Duodenal mucosa (tissue), 2 donors: ENCODE data around the gene CAMKMT.

Source experiments
- H3K27ac ChIP-seq: one replicate; pipeline ENCODE4 v1.7.0; 2013; ENCODE audit warnings: low read depth, low read length
- H3K27me3 ChIP-seq, 2 donors: one replicate each; pipeline ENCODE4 v1.7.0; 2013; ENCODE audit warnings: low read length in 2 of 2, control low read depth in 1 of 2; ENCODE audit not compliant: insufficient read depth in 2 of 2, control insufficient read depth in 1 of 2
- H3K36me3 ChIP-seq, 2 donors: one replicate each; pipeline ENCODE4 v1.7.0; 2013; ENCODE audit warnings: low read length in 2 of 2, control low read depth in 1 of 2; ENCODE audit not compliant: insufficient read depth in 2 of 2, control insufficient read depth in 1 of 2
- H3K4me1 ChIP-seq, 2 donors: one replicate each; pipeline ENCODE4 v1.7.0; 2013; ENCODE audit warnings: low read length in 2 of 2, control low read depth in 1 of 2; ENCODE audit not compliant: insufficient read depth in 2 of 2, control insufficient read depth in 1 of 2
- H3K4me3 ChIP-seq, 2 donors: one replicate each; pipeline ENCODE4 v1.7.0; 2013; ENCODE audit warnings: low read length in 2 of 2, low read depth in 1 of 2
- H3K9ac ChIP-seq, 2 donors: one replicate each; pipeline ENCODE4 v1.7.0; 2013; ENCODE audit warnings: low read length in 2 of 2, low read depth in 1 of 2
- H3K9me3 ChIP-seq, 2 donors: one replicate each; pipeline ENCODE4 v1.7.0; 2013; ENCODE audit warnings: low read length in 2 of 2, control low read depth in 1 of 2; ENCODE audit not compliant: control insufficient read depth in 1 of 2

Gene CAMKMT

DNA sequence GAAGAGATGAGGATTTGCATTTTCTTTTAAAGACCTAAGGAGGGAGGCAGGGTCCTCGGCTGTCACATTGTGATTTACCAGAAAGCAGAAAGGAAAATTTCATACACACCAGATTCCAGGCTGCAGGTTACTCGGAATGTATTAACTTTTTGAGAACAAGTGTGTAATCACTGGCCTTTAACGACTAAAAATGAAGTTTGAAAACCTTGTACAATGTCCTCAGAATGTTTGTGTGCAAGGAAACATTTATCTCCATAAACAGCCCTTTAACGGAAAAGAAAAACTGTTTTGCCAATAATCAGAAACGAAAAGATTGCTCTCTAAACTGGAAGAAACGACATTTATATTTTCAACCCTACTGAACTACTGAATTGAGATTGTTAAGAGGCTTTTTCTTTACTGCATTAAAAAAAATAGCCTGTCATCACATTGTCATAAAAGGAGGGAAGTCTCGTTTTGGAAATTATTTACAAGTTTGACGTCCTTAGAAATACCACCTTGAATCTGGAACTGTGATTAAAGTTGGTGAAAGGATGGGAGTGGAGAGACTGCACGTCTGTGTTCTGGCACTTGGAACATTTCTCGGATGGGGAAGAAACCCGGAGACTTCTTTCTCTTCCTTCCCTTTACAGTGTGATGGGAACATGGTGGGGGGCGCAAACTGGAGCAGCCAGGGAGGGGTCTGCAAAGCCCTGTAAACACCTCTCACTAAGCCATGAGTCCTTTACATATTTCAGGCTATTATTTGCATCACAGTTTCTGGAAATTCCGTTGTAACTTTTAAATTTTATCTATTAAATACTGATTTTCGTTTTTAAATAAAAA, 445.7 kb downstream of the CAMKMT start:
- H3K9me3 ChIP-seq: no peaks in the 10 kb centered on the region
- H3K27me3 ChIP-seq: peaks cover 53 to 56% of the 10 kb centered on the region in 2 donors

DNA sequence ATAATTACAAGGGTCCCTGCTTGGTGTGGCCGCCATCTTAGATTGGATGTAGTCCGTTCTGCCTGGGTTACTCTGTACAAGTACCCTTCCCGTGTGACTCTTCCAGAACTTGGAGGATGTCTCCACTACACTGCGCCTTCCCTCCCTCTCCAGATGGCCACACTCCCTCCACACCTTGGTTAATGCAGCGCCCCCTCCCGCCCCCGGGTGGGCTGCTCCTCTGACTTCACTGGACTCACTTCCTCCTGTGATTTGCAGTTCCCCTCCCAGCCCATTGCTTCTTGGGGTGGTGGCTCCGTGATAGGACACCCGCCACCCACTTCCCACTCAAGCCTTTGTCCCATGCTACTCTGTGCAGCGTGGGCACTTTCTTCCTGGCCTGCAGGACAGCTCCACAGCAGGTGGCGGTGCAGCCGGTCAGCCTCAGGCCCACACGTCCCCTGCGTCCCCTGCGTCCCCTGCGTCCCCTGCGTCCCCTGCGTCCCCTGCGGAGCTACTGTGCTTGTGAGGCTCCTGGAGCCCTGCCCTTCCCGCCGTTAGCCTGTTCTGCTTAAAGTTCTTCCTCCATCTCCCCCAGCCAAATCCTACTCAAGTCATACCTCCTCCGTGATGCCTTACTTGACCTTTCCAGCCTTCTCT, 449.3 kb downstream of the CAMKMT start:
- no peak overlapping the region for H3K4me3 ChIP-seq
- H3K9me3 ChIP-seq: no peaks in the 10 kb centered on the region
- H3K9ac ChIP-seq: no peak overlapping the region
- H3K36me3 ChIP-seq: no peaks in the 10 kb centered on the region
- peaks cover 21 to 34% of the 10 kb centered on the region in 2 donors for H3K27me3 ChIP-seq
- no peaks in the 10 kb centered on the region for H3K4me1 ChIP-seq
- no peak overlapping the region for H3K27ac ChIP-seq

More for the DNA sequence above, 445.7 kb downstream of the CAMKMT start:
- no peak overlapping the region for H3K27ac ChIP-seq
- H3K4me3 ChIP-seq: no peak overlapping the region
- no peak overlapping the region for H3K9ac ChIP-seq
- no peaks in the 10 kb centered on the region for H3K36me3 ChIP-seq
- H3K4me1 ChIP-seq: no peaks in the 10 kb centered on the region

- Histone ChIP-seq H3K27ac (no peak overlapping the region), H3K27me3 (peaks cover 4 to 16% of the 10 kb centered on the region in 2 donors), H3K4me3 (no peak overlapping the region), H3K4me1 (no peaks in the 10 kb centered on the region), H3K9ac (no peak overlapping the region), H3K36me3 (no peaks in the 10 kb centered on the region), H3K9me3 (no peaks in the 10 kb centered on the region)
These were observed 451.4 kb downstream of the CAMKMT start for GRCh38 chr2:44813165-44813564.

GRCh38 chr2:44813658-44814057, 451.9 kb downstream of the CAMKMT start:
- H3K4me3 ChIP-seq: no peak overlapping the region
- no peaks in the 10 kb centered on the region for H3K9me3 ChIP-seq
- peaks cover 4 to 16% of the 10 kb centered on the region in 2 donors for H3K27me3 ChIP-seq
- no peak overlapping the region for H3K9ac ChIP-seq
- no peaks in the 10 kb centered on the region for H3K36me3 ChIP-seq
- no peaks in the 10 kb centered on the region for H3K4me1 ChIP-seq
- no peak overlapping the region for H3K27ac ChIP-seq

DNA sequence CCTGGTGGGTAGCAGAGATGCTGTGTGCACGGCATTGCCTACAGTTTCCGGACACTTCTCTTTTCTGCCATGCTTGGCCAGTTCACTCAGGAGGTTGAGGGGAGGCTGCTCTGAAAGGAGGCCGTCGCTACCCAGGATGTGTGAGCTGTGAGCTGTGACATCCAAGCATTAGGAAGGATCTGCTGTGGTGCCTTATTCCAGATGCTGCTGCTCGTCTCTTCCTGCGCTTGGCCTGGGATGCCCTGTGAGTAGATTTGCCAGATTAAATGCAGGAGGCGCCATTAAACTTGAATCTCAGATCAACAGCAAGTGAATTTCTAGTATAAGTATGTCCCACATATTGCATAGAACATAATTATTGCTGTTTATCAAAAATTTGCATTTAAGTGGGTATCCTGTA, 455.5 kb downstream of the CAMKMT start:
- H3K27me3 ChIP-seq: peaks cover 0 to 4% of the 10 kb centered on the region in 2 donors
- H3K4me3 ChIP-seq: no peak overlapping the region

DNA sequence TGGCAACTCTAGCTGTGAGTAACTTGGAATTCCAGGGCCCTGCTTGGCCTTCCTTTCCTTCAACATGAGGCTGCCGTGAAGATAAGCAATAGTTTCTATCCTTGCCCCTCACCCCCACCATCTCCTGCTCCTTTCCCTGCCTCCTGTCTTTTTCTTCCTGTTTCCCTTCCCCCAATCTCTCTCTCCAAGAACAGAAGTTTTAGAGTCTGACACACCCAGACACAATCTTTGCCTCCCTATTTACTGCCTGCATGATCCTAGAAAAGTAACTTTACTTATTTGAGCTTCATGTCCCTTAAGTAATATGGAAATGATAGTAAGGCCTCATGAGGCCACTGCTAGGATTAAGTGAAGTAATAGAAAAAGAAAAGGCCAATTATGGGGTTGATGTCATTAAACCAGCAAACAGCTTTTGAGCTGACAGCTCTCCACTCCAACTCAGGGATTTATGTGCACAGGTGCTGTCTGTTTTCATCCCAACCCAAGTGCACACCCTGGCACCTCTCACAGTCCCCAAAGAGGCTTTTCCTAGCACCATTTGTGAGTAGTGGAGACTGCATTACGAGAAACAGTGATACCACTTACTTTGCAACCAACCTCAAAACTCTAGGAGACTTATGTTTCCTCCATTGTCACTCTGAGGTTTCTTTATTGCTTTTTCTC, 456.1 kb downstream of the CAMKMT start:
- Histone ChIP-seq H3K4me1 (no peaks in the 10 kb centered on the region), H3K9ac (no peak overlapping the region), H3K9me3 (no peaks in the 10 kb centered on the region), H3K4me3 (no peak overlapping the region), H3K36me3 (no peaks in the 10 kb centered on the region), H3K27me3 (peaks cover 0 to 4% of the 10 kb centered on the region in 2 donors), H3K27ac (no peak overlapping the region)

More for the DNA sequence above, 455.5 kb downstream of the CAMKMT start:
- H3K9ac ChIP-seq: no peak overlapping the region
- no peak overlapping the region for H3K27ac ChIP-seq
- no peaks in the 10 kb centered on the region for H3K36me3 ChIP-seq
- H3K9me3 ChIP-seq: no peaks in the 10 kb centered on the region
- H3K4me1 ChIP-seq: no peaks in the 10 kb centered on the region

GRCh38 chr2:44819061-44819460, 457.3 kb downstream of the CAMKMT start:
- Histone ChIP-seq H3K9me3 (no peaks in the 10 kb centered on the region), H3K4me1 (no peaks in the 10 kb centered on the region), H3K4me3 (no peak overlapping the region), H3K27ac (no peak overlapping the region), H3K27me3 (peaks cover 0 to 4% of the 10 kb centered on the region in 2 donors), H3K9ac (no peak overlapping the region), H3K36me3 (no peaks in the 10 kb centered on the region)

GRCh38 chr2:44821500-44821899, 459.8 kb downstream of the CAMKMT start:
- no peaks in the 10 kb centered on the region for H3K36me3 ChIP-seq

GRCh38 chr2:44822174-44822573, 460.4 kb downstream of the CAMKMT start:
- no peaks in the 10 kb centered on the region for H3K27me3 ChIP-seq
- no peak overlapping the region for H3K27ac ChIP-seq
- H3K9me3 ChIP-seq: no peaks in the 10 kb centered on the region
- H3K4me3 ChIP-seq: no peak overlapping the region
- no peak overlapping the region for H3K9ac ChIP-seq
- H3K4me1 ChIP-seq: peaks cover 13% of the 10 kb centered on the region in 2 donors
- no peaks in the 10 kb centered on the region for H3K36me3 ChIP-seq

More at GRCh38 chr2:44821500-44821899, 459.8 kb downstream of the CAMKMT start:
- Histone ChIP-seq H3K9ac (no peak overlapping the region), H3K4me3 (no peak overlapping the region), H3K4me1 (peaks cover 13% of the 10 kb centered on the region in 2 donors), H3K27me3 (no peaks in the 10 kb centered on the region), H3K9me3 (no peaks in the 10 kb centered on the region), H3K27ac (no peak overlapping the region)
